Measurements from ENCODE around the gene ATP5PD. TPM values are rescaled to one million over a fixed set of nuclear protein-coding genes. Genes with fewer than 3 reads are reported as not detected.

The ATP5PD gene
- polyA plus RNA-seq, 1 donor (not counting 4 experiments of a cell fraction or from before 2014, with no cell fraction given): 276 TPM

DNA sequence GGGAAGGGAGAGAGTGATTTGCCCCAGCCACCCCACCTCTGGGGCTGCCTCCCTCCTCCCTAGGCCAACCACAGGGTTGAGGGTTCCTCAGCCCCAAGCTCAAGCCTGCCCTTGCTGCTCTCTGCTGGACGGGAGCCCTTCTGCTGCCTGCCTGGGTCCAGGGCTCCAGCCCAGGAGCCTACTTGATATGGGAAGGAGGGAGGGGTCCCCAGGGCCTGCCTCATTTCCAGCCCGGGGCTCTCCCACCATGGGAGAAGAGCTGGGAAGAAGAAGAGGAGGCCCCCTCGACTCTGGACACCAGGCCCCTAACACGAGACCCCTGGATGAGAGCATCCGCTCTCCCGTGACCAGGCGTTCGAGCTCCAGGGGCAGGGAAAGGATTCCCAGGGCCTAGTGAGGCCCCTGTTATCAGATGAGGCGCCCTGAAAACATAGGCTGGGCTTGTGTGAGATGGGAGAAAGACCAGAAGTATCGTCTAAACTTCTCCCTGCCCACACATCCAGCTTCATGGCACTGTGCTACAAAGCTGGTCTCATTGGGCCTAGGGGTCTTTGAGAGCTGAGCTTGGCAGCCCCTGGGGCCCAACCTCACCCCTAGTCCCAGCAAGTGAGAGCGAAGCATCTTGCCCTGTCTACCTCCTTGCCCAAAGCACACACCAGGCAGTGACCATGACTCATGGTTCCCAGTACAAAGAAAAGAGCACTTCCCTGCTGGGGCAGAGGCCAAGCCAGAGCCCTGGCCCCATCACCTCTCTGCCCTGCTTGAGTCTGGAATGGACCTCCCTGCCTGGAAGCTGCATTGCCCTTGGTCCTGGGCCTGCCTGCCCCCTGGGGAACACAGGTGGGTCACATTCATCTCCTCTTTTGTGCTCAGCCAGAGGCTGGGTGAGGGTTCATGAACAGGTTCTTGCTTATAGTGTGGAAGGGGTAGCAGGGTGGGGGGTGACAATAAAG is 42.0 kb upstream of the ATP5PD start:
- H3K9me3 ChIP-seq (ENCODE audit: control insufficient read depth, low read depth, low read length): no peaks in the 10 kb centered on the region
- peaks cover 52% of the 10 kb centered on the region for H3K4me1 ChIP-seq (ENCODE audit: control insufficient read depth, extremely low read depth, insufficient read depth, low read length)
- peak overlapping the region; percentile 81 for H3K27ac ChIP-seq (ENCODE audit: control insufficient read depth, insufficient read depth, low read length)
- H3K36me3 ChIP-seq (ENCODE audit: control insufficient read depth in 2 of 2, extremely low read depth in 1 of 2, insufficient read depth in 2 of 2, low read length in 2 of 2): no peaks in the 10 kb centered on the region
- TF ChIP-seq, protein P1, sequence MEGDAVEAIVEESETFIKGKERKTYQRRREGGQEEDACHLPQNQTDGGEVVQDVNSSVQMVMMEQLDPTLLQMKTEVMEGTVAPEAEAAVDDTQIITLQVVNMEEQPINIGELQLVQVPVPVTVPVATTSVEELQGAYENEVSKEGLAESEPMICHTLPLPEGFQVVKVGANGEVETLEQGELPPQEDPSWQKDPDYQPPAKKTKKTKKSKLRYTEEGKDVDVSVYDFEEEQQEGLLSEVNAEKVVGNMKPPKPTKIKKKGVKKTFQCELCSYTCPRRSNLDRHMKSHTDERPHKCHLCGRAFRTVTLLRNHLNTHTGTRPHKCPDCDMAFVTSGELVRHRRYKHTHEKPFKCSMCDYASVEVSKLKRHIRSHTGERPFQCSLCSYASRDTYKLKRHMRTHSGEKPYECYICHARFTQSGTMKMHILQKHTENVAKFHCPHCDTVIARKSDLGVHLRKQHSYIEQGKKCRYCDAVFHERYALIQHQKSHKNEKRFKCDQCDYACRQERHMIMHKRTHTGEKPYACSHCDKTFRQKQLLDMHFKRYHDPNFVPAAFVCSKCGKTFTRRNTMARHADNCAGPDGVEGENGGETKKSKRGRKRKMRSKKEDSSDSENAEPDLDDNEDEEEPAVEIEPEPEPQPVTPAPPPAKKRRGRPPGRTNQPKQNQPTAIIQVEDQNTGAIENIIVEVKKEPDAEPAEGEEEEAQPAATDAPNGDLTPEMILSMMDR (optimal IDR thresholded peaks at IDR 0.05 in 1 of 3, IDR thresholded peaks at IDR 0.05 in 1 of 3, conservative IDR thresholded peaks at IDR 0.05 in 1 of 3; ENCODE audit: extremely low read depth in 1 of 3, insufficient read depth in 2 of 3, low read length in 3 of 3): peak in 1 of 3 experiments; percentile 2
- TF ChIP-seq EZH2 (IDR thresholded peaks at IDR 0.05; ENCODE audit: low read length): no peak
- peak overlapping the region; percentile 95 for H2AFZ ChIP-seq (ENCODE audit: control insufficient read depth, low read length)
- peak overlapping the region; percentile 55 to 71 (median 59) for H3K4me3 ChIP-seq (ENCODE audit: control insufficient read depth in 2 of 3, extremely low read depth in 1 of 3, insufficient read depth in 2 of 3, low read depth in 1 of 3, low read length in 3 of 3)
- no peaks in the 10 kb centered on the region for H3K9me1 ChIP-seq (ENCODE audit: control insufficient read depth, extremely low read depth, insufficient read depth, low read length)
- dilution Hi-C loops (cut with MboI; ENCODE audit: extremely low pct_ligation_motif_present, low sequenced_read_pairs): no loop called here
- no peak for DNase-seq (ENCODE audit: low read depth, low spot score)
- H4K20me1 ChIP-seq (ENCODE audit: control insufficient read depth, extremely low read depth, insufficient read depth, low read length): no peaks in the 10 kb centered on the region
- FAIRE-seq: no peak
- no peaks in the 10 kb centered on the region for H3K27me3 ChIP-seq (ENCODE audit: control insufficient read depth, extremely low read depth, insufficient read depth, low read length)
- peak overlapping the region; percentile 95 for H3K4me2 ChIP-seq (ENCODE audit: control insufficient read depth, extremely low read depth, insufficient read depth, low read depth, low read length)
- H3K9ac ChIP-seq (ENCODE audit: control insufficient read depth, extremely low read depth, insufficient read depth, low read length): peak overlapping the region; percentile 83
- H3K79me2 ChIP-seq (ENCODE audit: control insufficient read depth, insufficient read depth, low read length): no peaks in the 10 kb centered on the region

GRCh38 chr17:75087558-75088453 is 41.0 kb upstream of the ATP5PD start, which contains the start of gene SLC16A5:
Gene SLC16A5, plus strand, starts transcription at chr17:75087954. Its CDS starts 5,683 bp downstream, at chr17:75093637.
- peak within 1 kb of the TSS; percentile 95 for H2AFZ ChIP-seq (ENCODE audit: control insufficient read depth, low read length)
- H3K27ac ChIP-seq (ENCODE audit: control insufficient read depth, insufficient read depth, low read length): peak within 1 kb of the TSS; percentile 81
- no peaks in the 10 kb centered on the region for H4K20me1 ChIP-seq (ENCODE audit: control insufficient read depth, extremely low read depth, insufficient read depth, low read length)
- dilution Hi-C loops (cut with MboI; ENCODE audit: extremely low pct_ligation_motif_present, low sequenced_read_pairs): no loop called here
- no peaks in the 10 kb centered on the region for H3K36me3 ChIP-seq (ENCODE audit: control insufficient read depth in 2 of 2, extremely low read depth in 1 of 2, insufficient read depth in 2 of 2, low read length in 2 of 2)
- H3K9me1 ChIP-seq (ENCODE audit: control insufficient read depth, extremely low read depth, insufficient read depth, low read length): no peaks in the 10 kb centered on the region
- TF ChIP-seq, protein P1 (optimal IDR thresholded peaks at IDR 0.05 in 1 of 3, IDR thresholded peaks at IDR 0.05 in 1 of 3, conservative IDR thresholded peaks at IDR 0.05 in 1 of 3; ENCODE audit: extremely low read depth in 1 of 3, insufficient read depth in 2 of 3, low read length in 3 of 3): no peak
- no peak for TF ChIP-seq EZH2 (IDR thresholded peaks at IDR 0.05; ENCODE audit: low read length)
- no peaks in the 10 kb centered on the region for H3K27me3 ChIP-seq (ENCODE audit: control insufficient read depth, extremely low read depth, insufficient read depth, low read length)
- DNase-seq (ENCODE audit: low read depth, low spot score): peak; percentile 41
- peak within 1 kb of the TSS; percentile 83 for H3K9ac ChIP-seq (ENCODE audit: control insufficient read depth, extremely low read depth, insufficient read depth, low read length)
- H3K79me2 ChIP-seq (ENCODE audit: control insufficient read depth, insufficient read depth, low read length): no peaks in the 10 kb centered on the region
- no peak for FAIRE-seq
- H3K9me3 ChIP-seq (ENCODE audit: control insufficient read depth, low read depth, low read length): no peaks in the 10 kb centered on the region
- peaks cover 43% of the 10 kb centered on the region for H3K4me1 ChIP-seq (ENCODE audit: control insufficient read depth, extremely low read depth, insufficient read depth, low read length)
- peak within 1 kb of the TSS; percentile 95 for H3K4me2 ChIP-seq (ENCODE audit: control insufficient read depth, extremely low read depth, insufficient read depth, low read depth, low read length)
- peak within 1 kb of the TSS; percentile 55 to 71 (median 59) for H3K4me3 ChIP-seq (ENCODE audit: control insufficient read depth in 2 of 3, extremely low read depth in 1 of 3, insufficient read depth in 2 of 3, low read depth in 1 of 3, low read length in 3 of 3)

Data from keratinocyte (primary cell).